ENCODE data around the gene C11orf87.

Gene C11orf87

GRCh38 chr11:109454857-109455256 is 32.9 kb downstream of the C11orf87 start:
- DNase-seq, result no peak

Measured in CD4-positive, alpha-beta T cell treated with Interferon gamma for 1 hour (primary cell).